Measurements from ENCODE around the gene NPC2.

DNA sequence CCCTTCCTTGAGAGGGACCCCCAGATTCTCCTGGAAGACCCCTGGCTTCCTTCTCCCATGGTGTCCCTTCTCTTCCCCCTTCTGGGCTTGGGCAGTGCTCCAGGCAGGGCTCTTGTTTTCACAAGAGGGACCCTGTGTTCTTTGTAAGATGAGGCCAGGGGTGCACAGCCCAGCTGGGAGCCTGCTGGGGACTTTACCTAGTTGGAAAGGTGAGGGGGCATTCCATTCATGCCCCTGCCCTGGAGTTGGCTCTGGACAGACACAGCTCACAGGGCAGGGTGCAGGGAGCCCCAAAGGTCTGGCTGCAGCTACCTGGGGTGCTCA, 31.7 kb upstream of the NPC2 start:
- TF ChIP-seq, protein P1, sequence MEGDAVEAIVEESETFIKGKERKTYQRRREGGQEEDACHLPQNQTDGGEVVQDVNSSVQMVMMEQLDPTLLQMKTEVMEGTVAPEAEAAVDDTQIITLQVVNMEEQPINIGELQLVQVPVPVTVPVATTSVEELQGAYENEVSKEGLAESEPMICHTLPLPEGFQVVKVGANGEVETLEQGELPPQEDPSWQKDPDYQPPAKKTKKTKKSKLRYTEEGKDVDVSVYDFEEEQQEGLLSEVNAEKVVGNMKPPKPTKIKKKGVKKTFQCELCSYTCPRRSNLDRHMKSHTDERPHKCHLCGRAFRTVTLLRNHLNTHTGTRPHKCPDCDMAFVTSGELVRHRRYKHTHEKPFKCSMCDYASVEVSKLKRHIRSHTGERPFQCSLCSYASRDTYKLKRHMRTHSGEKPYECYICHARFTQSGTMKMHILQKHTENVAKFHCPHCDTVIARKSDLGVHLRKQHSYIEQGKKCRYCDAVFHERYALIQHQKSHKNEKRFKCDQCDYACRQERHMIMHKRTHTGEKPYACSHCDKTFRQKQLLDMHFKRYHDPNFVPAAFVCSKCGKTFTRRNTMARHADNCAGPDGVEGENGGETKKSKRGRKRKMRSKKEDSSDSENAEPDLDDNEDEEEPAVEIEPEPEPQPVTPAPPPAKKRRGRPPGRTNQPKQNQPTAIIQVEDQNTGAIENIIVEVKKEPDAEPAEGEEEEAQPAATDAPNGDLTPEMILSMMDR (conservative IDR thresholded peaks at IDR 0.05; ENCODE audit: low read length), result no peak
- no peak for TF ChIP-seq EZH2phosphoT487 (IDR thresholded peaks at IDR 0.05; ENCODE audit: borderline replicate concordance)

Measured in Loucy (cell line).